HL-60 (cell line): ENCODE measurements around the gene LRATD1.

Source experiments
- CTCF ChIP-seq: IDR thresholded peaks from one replicate; pipeline ENCODE4 v1.5.1; 2011; ENCODE audit warnings: low read length, control low read depth, inconsistent platforms; ENCODE audit not compliant: insufficient read depth
- GABPA ChIP-seq: IDR thresholded peaks from 2 replicates; pipeline ENCODE4 v1.6.1; 2012; ENCODE audit warnings: low read depth
- POLR2AphosphoS5 ChIP-seq: IDR thresholded peaks from 2 replicates; pipeline ENCODE4 v1.6.1; 2012; ENCODE audit warnings: low read depth

- no peak for TF ChIP-seq POLR2AphosphoS5
- no peak for TF ChIP-seq GABPA
- TF ChIP-seq CTCF: no peak
Observed at GRCh38 chr2:14635391-14635871, 2.9 kb downstream of the LRATD1 start.
